ENCODE results near the gene SLC1A7.

- no peak for TF ChIP-seq CTCF (IDR thresholded peaks at IDR 0.05)
- TF ChIP-seq POLR2A (IDR thresholded peaks at IDR 0.05): no peak
Measured at GRCh38 chr1:53068314-53069099, 73.9 kb downstream of the SLC1A7 start.

Data from uterus (tissue), 2 donors.